ENCODE results near the gene FRS3.
"Not testable (repeated sequence)": the region's sequence is repeated elsewhere in the genome, so short reads cannot be mapped to it uniquely, and the experiment has no call there.

Gene FRS3, protein sequence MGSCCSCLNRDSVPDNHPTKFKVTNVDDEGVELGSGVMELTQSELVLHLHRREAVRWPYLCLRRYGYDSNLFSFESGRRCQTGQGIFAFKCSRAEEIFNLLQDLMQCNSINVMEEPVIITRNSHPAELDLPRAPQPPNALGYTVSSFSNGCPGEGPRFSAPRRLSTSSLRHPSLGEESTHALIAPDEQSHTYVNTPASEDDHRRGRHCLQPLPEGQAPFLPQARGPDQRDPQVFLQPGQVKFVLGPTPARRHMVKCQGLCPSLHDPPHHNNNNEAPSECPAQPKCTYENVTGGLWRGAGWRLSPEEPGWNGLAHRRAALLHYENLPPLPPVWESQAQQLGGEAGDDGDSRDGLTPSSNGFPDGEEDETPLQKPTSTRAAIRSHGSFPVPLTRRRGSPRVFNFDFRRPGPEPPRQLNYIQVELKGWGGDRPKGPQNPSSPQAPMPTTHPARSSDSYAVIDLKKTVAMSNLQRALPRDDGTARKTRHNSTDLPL

GRCh38 chr6:41779788-41780550 is at the start of gene FRS3:
TSS of gene FRS3 (minus strand) at chr6:41779900. CDS start at chr6:41776987, 2,913 bp downstream.
- DNase-seq, result peak; percentile 72

DNA sequence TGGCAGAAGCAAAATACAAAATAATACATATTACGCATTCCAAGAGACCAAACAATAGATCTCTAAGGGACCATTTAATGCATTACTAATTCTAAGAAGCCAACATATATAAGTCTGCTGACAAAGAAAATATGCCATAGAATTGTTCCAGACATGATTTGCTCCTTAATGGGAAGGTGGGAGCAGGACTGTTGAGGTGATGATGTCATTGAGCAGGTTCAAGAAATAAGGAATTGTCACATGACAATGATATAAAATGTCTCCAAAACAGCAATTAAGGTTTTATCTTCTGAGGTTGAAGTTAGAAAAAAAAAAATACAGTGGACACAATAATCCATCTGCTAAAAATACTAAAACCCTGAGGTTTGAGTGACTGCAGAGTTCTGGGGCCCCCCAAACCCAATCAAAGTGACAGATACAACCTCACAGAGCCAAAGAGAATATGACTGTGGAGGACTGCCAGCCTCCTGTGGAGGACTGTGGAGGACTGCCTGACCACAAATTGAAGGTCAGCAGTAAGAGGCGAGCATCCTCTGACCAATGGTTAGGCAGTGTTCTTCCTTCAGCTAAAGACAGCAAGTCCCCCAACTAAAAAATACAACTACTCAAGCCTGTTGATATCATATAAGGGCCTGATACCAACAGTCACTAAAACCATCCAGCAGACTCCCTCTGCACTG is 46.8 kb upstream of the FRS3 start:
- no peak for DNase-seq

DNA sequence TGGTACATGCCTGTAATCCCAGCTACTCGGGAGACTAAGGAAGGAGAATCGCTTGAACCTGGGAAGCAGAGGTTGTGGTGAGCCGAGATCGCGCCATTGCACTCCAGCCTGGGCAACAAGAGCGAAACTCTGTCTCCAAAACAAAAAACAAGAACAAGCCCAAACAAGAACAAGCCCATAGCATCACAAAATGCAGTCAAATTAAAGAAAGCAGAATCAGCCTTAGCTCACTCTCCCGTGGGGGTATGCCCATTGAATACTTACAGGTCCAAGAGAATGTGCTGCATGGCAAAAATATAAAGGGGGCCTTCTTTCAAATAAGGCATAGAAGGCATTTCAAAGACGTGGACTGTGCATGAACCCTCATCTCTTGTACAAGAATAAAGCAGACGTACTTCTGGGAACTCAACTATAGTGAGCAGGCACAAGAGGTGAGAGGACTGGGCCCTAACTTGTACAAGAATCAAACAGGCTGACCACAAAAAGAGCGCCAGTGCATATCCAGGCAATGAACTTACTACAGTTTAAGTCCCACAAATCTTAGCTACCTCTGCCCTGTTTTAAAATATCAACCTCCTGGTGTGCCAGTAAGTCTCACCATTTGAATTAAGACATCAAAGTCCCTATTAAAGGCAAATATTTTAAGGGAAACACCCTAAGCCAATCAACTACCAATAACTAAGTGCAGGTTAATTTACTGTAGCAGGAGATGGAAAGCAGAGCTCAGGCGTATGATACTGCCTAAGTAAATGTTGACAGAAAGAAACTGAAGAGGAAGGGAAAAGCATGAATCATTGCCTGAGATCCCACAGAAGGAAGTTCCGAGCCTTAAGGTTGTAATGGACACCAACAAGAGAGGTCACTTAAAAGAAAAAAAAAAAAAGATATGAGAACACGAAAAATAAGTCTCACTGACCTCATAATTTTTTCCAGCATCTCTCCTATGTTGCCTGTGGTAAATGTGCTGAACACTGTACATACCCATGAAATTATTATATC is 45.2 kb upstream of the FRS3 start:
- no peak for DNase-seq

DNA sequence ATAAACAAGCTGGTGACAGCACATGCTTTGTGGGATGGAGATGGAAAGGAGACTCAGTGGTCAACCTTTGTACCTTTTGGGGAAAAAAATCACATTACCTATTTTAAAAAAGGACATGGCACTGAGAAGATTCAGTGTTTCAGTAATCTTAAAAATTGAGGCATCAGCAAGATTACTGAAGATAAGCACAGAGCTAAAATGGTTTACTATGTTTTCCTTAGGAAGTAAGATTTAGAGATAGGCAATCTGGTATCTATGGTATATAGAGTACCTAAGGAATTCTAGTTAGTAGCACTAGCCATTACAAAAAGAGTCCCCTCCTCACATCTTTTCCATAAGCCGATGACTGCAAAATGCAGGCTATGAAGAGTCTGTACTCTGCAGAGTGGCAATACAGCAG is 43.5 kb upstream of the FRS3 start:
- DNase-seq, result no peak

DNA sequence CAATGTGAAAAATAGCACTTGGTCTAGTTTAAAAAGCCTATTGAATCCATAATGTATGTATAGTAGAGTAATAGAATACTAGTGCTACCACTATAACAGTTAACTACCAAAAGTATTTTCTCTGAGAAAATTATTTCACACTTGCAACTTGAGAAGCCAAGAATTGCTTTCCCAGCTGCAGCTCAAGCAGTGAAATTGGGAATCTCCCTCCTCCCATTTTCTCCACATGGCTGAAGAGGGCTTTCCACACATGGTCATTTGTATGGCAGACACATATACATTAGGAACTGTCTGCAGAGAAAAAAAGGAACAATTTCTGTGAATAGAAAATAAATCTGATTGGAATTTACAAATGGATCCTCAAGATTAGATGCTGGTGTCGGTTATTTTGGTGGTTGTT is 42.3 kb upstream of the FRS3 start:
- no peak for DNase-seq

DNA sequence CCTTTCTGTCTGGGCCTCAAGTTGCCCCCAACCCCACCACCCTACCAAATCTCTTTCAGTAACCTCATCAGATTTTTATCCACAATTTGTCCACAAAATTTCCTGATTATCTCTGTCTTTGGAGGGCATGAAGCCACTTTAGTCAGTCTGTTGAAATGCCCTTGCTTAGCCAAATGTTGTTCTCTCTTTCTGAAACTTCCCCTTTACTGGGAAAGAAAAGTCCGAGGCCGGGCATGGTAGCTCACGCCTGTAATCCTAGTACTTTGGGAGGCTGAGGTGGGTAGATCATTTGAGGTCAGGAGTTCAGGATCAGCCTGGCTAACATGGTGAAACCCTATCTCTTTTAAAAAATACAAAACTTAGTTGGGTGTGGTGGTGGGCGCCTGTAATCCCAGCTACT is 41.6 kb upstream of the FRS3 start:
- DNase-seq, result no peak

GRCh38 chr6:41818271-41819054 is 38.8 kb upstream of the FRS3 start:
- no peak for DNase-seq

DNA sequence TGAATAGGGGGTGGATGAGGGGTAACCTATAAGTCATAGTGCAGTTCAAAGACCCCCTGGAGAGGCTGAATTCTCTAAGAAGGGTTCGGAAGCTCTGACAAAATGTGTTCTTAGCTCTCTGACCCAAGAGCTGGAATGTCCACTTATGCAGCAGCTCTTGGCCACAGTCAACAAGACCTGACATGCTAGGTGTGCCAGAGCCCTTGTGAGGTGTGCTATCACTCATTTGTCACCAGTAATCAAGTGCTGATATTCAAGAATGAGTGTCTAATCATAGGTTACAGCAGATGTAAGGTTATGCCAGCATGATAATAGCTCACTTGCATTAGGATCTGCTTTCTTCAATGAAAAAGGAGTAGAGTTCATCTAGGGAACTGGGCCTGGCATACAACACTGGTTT is 35.9 kb upstream of the FRS3 start:
- DNase-seq, result no peak

DNA sequence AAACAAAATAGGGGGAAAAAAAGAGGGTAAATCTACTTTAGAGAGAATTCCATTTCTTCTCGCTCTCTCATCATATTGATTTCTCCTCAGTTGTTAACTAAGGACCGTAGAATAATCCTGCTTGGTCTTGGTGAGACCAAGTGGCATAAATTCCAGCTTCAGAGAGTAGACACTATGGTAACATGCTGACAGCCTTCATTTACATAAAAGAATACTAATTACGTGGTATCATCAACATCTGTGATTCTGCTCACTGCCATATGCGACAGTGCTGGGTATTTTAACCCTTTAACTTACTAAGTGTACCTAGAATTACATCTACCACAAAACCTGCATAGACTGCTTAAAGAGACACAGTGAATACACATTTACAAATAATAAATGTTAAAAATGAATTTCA is 34.9 kb upstream of the FRS3 start:
- no peak for DNase-seq

GRCh38 chr6:41813956-41814355 is 34.3 kb upstream of the FRS3 start:
- DNase-seq, result no peak

DNA sequence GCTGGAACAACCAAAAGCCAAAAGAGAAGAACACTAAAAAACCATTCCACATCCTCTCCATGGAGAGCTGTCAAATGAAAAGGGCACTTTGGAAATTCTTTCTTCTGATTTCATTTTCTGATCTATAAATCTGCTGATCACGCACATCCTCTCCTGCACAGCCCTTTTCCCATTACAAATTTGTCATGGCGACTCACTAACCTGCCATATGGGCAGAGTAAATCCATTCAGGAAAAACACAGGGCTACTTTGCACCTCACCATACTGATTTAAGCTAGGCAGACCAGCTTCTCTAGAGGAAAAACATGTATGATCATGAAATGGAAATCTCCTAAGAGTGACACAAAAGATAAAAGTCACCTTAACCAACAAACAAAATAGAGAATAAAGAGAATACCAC is 33.8 kb upstream of the FRS3 start:
- DNase-seq, result no peak

DNA sequence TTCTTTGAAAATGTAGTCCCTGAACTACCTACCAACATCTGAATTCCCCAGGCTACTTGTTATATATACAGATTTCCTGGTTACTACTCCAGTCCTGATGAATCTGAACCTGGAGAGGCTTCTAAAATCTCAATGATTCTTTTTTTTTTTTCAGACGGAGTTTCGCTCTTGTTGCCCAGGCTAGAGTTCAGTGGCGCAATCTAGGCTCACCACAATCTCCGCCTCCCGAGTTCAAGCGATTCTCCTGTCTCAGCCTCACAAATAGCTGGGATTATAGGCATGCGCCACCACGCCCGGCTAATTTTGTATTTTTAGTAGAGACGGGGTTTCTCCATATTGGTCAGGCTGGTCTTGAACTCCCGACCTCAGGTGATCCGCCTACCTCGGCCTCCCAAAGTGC is 32.2 kb upstream of the FRS3 start:
- not testable (repeated sequence) for DNase-seq

- DNase-seq, result no peak
Measured at GRCh38 chr6:41811095-41811494, 31.4 kb upstream of the FRS3 start.

- DNase-seq, result no peak
Measured at GRCh38 chr6:41805830-41806774, 26.4 kb upstream of the FRS3 start.

GRCh38 chr6:41801380-41801779 is 21.7 kb upstream of the FRS3 start:
- DNase-seq, result no peak

- DNase-seq, result no peak
Measured at GRCh38 chr6:41799559-41799911, 19.8 kb upstream of the FRS3 start.

- no peak for DNase-seq
Measured at GRCh38 chr6:41798901-41799558, 19.3 kb upstream of the FRS3 start.

GRCh38 chr6:41796474-41796873 is 16.8 kb upstream of the FRS3 start:
- no peak for DNase-seq

DNA sequence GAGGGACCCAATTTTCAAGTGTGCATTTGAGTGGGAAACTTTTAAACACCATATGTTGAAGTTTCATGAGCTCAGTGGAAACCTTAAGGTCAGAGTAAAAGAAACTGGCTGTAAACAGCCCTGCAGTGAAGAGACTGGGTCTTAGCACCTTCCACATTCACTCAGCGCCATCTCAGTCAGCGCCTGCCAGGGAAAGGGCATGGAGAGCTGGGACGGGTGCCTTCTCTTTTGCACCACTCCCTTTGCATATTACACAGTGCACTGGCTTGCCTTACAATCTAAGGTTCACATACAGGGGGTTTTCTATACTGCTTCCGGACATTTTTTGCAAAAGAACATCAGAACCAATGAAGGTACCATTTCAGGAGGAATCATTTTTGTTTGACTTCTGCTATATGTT is 12.3 kb upstream of the FRS3 start:
- no peak for DNase-seq

DNA sequence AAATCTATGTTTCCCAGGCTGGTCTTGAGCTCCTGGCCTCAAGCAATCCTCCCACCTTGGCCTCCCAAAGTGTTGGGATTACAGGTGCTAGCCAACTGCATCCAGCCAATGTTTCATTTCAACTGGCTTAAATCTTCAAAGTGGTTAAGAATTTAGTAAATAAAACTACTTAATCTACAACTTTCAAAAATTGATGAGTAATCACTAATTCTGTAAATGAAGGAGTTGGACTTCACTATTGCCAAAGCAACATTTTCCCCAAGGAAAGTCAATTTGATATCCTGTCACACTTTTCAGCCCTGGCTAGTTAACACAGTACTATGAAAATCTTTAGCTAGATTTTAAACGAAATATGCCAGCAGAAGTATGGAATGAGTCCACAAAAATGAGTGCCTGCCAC is 11.6 kb upstream of the FRS3 start:
- DNase-seq, result no peak
